ENCODE results near the gene TBC1D30. TPM values are rescaled to one million over a fixed set of nuclear protein-coding genes. Genes with fewer than 3 reads are reported as not detected.

Gene TBC1D30
- total RNA-seq, 1 donor from 2014 or later: 3.1 TPM

DNA sequence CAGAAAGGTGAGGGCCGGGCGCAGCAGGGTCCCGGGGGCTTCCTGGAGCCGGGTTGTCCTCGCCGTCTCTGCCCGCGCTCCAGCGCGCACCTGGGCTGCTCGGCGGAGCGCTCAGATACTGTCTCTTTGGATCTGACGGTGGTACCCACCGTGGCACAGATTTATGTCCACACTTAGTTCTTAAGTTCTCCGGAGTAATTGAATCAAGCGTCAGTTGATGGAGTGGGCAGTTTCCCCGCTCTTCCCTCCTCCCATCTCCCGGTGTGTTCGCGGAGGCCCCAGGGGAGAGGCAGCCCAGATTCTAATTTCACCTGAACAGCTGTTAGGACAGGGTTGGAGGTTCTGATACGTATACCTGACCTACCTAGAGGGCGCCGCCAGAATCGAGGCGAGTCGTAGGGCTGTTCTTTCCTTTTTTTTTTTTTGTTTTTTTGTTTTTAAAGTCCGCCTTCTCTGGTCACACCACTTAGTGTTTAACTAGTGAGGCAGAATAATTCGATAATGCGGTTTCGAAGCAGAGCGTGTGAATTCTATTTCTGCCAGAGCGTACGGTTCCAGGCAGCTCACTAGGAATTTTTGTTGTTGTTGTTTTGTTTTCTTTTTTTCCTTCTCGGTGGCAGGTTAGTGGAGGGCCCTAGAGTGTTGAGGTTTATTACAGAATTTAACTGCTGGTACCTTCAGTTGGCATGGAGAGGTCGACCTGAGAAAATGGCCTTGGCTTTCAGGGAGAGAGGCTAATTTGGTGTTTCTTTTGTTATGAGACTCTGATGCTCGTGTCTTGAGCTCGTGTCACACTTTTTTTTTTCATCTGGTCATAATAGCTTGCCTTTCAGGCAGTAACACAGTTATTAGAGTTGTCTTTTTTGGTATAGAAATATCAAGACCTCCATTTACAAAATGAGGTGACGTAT lies 42.9 kb upstream of the TBC1D30 start:
- Mint-ChIP-seq H3K27ac (peak overlapping the region; percentile 44), H3K36me3 (peaks cover 3% of the 10 kb centered on the region), H3K27me3 (ENCODE audit: low read depth) (peaks cover 75% of the 10 kb centered on the region), H3K4me1 (peaks cover 17% of the 10 kb centered on the region), H3K4me3 (peak overlapping the region; percentile 71), H3K9me3 (peaks cover 8% of the 10 kb centered on the region)
- DNase-seq (ENCODE audit: low spot score in 2 of 2, unreplicated experiment in 2 of 2): peak in 1 of 2 experiments; percentile 39
- TF ChIP-seq, protein P1, sequence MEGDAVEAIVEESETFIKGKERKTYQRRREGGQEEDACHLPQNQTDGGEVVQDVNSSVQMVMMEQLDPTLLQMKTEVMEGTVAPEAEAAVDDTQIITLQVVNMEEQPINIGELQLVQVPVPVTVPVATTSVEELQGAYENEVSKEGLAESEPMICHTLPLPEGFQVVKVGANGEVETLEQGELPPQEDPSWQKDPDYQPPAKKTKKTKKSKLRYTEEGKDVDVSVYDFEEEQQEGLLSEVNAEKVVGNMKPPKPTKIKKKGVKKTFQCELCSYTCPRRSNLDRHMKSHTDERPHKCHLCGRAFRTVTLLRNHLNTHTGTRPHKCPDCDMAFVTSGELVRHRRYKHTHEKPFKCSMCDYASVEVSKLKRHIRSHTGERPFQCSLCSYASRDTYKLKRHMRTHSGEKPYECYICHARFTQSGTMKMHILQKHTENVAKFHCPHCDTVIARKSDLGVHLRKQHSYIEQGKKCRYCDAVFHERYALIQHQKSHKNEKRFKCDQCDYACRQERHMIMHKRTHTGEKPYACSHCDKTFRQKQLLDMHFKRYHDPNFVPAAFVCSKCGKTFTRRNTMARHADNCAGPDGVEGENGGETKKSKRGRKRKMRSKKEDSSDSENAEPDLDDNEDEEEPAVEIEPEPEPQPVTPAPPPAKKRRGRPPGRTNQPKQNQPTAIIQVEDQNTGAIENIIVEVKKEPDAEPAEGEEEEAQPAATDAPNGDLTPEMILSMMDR (IDR thresholded peaks at IDR 0.05; ENCODE audit: unreplicated experiment): no peak

DNA sequence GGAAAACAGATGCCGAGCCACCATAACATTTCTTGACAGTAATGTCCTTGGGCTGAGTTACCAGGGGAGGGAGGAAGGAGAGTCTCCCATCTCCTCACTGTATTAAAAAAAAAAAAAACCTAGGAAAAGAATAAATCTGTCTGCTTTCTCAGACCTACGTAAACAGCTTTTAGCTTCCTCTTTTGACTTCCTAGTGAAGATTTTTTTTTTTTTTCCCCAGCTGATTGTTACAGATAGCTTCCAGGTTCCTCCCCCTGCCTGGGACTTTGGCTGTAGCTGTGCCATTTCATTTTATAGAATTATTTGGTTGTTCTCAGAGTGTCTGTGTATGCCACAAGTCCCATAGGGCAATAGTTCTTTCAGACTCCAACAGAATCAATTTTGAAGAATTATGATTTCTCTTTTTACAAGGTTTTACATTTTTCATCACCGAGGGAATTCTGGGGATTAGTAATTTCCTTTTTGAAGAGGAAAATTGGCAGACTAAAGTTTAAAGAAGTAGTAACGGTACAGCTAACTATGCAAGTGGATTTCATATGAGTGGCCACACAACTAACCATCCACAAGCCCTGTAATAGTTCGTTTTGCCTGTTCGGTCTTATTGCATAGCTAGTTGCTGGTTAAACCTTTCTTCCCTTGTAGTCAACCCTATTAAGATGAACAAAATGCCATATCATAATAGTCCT lies 42.1 kb upstream of the TBC1D30 start:
- DNase-seq (ENCODE audit: low spot score in 2 of 2, unreplicated experiment in 2 of 2): no peak
- Mint-ChIP-seq H3K4me1 (peaks cover 17% of the 10 kb centered on the region), H3K9me3 (peaks cover under 1% of the 10 kb centered on the region), H3K36me3 (peaks cover 2% of the 10 kb centered on the region), H3K4me3 (peak overlapping the region; percentile 71), H3K27ac (no peak overlapping the region), H3K27me3 (ENCODE audit: low read depth) (peaks cover 67% of the 10 kb centered on the region)
- TF ChIP-seq, protein P1 (IDR thresholded peaks at IDR 0.05; ENCODE audit: unreplicated experiment): no peak

DNA sequence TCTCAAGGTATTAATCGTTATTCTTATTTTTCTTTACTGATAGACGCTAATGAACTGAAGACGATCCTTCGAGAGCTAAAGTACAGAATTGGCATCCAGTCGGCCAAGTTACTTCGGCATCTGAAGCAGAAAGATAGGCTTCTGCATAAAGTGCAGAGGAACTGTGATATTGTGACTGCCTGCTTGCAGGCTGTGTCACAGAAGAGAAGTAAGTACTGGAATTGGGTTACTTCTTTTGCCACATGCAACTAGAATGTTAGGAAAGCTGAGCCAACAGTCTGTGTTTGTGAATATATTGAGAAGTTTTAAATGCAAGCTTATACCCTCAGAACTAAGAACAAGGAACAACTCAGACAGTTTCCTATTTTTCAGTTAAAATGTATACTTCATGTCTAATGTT lies 38.6 kb upstream of the TBC1D30 start:
- Mint-ChIP-seq H3K4me1 (peaks cover 22% of the 10 kb centered on the region), H3K4me3 (no peak overlapping the region), H3K27ac (no peak overlapping the region), H3K27me3 (ENCODE audit: low read depth) (peaks cover 37% of the 10 kb centered on the region), H3K36me3 (no peaks in the 10 kb centered on the region), H3K9me3 (no peaks in the 10 kb centered on the region)
- TF ChIP-seq, protein P1 (IDR thresholded peaks at IDR 0.05; ENCODE audit: unreplicated experiment): no peak
- no peak for DNase-seq (ENCODE audit: low spot score in 2 of 2, unreplicated experiment in 2 of 2)

DNA sequence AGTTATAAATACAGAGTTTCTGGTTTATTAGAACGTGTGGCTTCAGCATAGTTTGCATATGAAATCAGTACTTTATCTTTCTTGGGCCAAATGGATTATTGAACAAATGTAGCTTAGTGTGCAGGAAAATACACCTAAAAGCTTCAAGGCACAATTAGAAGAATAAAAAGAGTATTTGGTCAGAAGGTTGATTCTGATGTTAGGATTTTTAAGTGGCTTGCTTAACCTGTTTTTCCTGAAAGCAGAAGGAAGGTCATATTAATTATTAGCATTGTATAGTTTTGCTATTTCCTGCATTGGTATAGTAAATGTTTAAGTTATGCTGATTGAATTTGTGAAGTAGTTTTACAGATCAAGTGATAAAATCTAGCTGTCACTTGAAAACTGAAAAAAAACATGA lies 34.3 kb upstream of the TBC1D30 start:
- TF ChIP-seq, protein P1 (IDR thresholded peaks at IDR 0.05; ENCODE audit: unreplicated experiment): no peak
- no peak for DNase-seq (ENCODE audit: low spot score in 2 of 2, unreplicated experiment in 2 of 2)
- Mint-ChIP-seq H3K9me3 (no peaks in the 10 kb centered on the region), H3K4me1 (peaks cover 9% of the 10 kb centered on the region), H3K27me3 (ENCODE audit: low read depth) (no peaks in the 10 kb centered on the region), H3K36me3 (no peaks in the 10 kb centered on the region), H3K27ac (no peak overlapping the region), H3K4me3 (no peak overlapping the region)

DNA sequence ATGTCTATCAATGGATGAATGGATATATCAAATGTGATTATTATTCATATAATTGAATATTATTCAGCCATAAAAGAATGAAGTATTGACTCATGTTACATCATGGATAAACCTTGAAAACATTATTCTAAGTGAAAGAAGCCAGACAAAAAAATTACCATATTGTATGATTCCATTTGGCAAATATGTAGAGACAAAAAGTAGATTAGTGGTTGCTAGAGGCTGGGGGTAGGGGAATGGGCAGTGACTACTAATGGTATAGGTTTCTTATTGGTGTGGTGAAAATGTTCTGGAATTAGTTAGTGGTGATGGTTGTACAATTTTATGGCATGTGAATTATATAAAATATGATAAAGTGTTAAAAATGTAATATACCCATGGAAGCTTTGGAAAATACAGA lies 33.4 kb upstream of the TBC1D30 start:
- Mint-ChIP-seq H3K4me1 (peaks cover 9% of the 10 kb centered on the region), H3K27me3 (ENCODE audit: low read depth) (no peaks in the 10 kb centered on the region), H3K9me3 (no peaks in the 10 kb centered on the region), H3K36me3 (no peaks in the 10 kb centered on the region), H3K27ac (no peak overlapping the region), H3K4me3 (no peak overlapping the region)
- TF ChIP-seq, protein P1 (IDR thresholded peaks at IDR 0.05; ENCODE audit: unreplicated experiment): no peak
- DNase-seq (ENCODE audit: low spot score in 2 of 2, unreplicated experiment in 2 of 2): no peak
